T-helper 1 cell treated with Interleukin-12 subunit alpha and Interleukin-12 subunit beta and Interleukin-4 antibody, amounts not matched to agents 30 μg/mL and 1 μg/mL, for 36 hours (primary cell): Measurements from ENCODE around the gene TRPM1.

ENCODE experiments used
- H3K27ac Mint-ChIP-seq: one replicate; pipeline ENCODE4 v1.8.0; 2021; ENCODE audit warnings: mild to moderate bottlenecking, mixed read lengths
- H3K27me3 Mint-ChIP-seq: one replicate; pipeline ENCODE4 v1.8.0; 2021; ENCODE audit warnings: low read depth, mixed read lengths
- H3K36me3 Mint-ChIP-seq: one replicate; pipeline ENCODE4 v1.8.0; 2021; ENCODE audit warnings: low read depth, mixed read lengths
- H3K4me1 Mint-ChIP-seq: one replicate; pipeline ENCODE4 v1.8.0; 2021; ENCODE audit warnings: low read depth, mixed read lengths
- H3K4me3 Mint-ChIP-seq: one replicate; pipeline ENCODE4 v1.8.0; 2021; ENCODE audit warnings: mild to moderate bottlenecking, moderate library complexity, mixed read lengths
- H3K9me3 Mint-ChIP-seq: one replicate; pipeline ENCODE4 v1.8.0; 2021; ENCODE audit warnings: mixed read lengths

The TRPM1 gene

GRCh38 chr15:30953731-30954378 is 147.7 kb downstream of the TRPM1 start:
- Mint-ChIP-seq H3K9me3 (peaks cover 4% of the 10 kb centered on the region), H3K4me1 (peaks cover 10% of the 10 kb centered on the region), H3K27me3 (no peaks in the 10 kb centered on the region), H3K36me3 (peaks cover 55% of the 10 kb centered on the region), H3K27ac (peak overlapping the region; percentile 14), H3K4me3 (no peak overlapping the region)

GRCh38 chr15:30953183-30953582 is 148.3 kb downstream of the TRPM1 start:
- H3K27ac Mint-ChIP-seq: no peak overlapping the region
- peaks cover 4% of the 10 kb centered on the region for H3K9me3 Mint-ChIP-seq
- no peak overlapping the region for H3K4me3 Mint-ChIP-seq
- peaks cover 10% of the 10 kb centered on the region for H3K4me1 Mint-ChIP-seq
- H3K36me3 Mint-ChIP-seq: peaks cover 58% of the 10 kb centered on the region
- no peaks in the 10 kb centered on the region for H3K27me3 Mint-ChIP-seq
